HG03135 (cell line): ENCODE results near the gene RGPD8.
"Not testable (repeated sequence)": the region's sequence is repeated elsewhere in the genome, so short reads cannot be mapped to it uniquely, and the experiment has no call there.

Source experiments
- ATAC-seq: cut with Tn5 transposase; IDR thresholded peaks from one replicate; pipeline ENCODE4 v1.9.1; 2021; ENCODE audit warnings: mild to moderate bottlenecking, moderate library complexity; ENCODE audit not compliant: unreplicated experiment

RGPD8 gene

DNA sequence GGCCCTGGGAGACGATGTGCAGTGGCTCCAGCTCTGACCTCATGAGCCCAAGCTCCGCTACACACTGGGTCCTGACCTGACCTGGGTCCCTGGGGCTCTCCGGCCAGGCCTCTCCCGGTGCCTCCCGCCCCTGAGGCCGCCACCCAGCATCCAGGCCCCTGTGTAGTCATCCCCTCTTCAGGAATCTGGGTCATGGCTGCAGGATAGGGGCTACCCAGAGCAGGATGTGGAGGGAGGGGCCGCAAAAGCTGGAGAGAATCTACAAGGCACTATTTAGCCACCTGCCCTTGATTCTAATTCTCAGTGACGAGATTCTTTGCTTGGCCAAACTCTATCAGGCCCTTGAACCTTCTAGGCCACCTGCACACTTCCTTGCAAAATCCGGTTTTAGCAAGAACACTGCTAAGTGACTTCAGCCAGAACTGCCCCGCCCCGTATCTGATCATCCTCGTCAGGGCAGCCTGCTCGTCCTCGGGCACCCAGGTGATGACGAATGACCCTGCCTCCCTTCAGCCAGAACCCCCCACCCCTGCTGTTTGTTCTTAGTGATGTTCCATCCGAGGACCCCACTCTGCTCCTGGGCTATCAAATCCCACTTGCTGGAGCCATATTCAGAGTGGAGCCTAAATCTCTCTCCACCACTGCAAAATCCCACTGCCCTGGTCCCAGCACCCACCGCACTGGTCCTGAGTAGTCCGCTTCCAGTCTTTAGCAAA, 2.4 kb upstream of the RGPD8 start:
- not testable (repeated sequence) for ATAC-seq

DNA sequence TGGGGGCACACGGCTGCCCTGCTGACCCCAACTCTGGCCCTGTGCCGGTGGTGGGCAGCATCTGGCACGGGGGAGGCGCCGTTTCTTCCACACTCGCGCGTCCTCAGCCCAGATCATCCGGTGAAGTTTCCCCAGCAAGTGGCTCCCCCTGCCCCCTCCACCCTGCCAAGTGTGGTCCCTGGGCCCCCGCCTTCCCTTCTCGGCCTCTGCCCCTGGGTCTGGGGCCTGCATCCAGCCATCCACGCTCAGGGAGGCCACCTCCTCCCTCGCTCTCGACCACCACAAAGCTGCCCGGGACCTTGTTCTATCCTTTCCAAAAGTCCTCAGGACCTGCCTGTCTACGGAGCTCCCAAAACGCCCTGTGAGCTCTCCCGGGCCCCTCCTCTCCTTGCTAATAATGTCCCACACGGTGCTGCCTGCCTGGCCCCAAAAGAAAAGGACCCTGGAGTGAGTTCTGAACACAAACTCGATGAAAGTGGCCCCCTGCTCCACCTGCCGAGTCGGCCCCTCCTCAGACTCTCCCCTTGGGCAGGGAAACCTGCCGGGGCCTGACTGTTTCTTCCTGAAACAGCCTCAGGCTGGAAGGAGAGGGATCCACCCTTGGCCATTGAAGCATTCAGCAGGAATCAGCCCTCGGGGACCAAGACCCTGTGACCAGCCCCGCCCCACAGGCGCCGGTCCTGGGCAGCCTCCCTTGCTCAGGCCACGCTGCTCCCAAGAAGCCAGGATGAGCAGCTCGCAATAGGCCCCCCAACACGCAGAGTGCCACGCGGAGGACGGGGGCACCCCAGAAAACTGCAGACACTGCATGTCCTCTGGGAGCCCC, 1.7 kb upstream of the RGPD8 start:
- not testable (repeated sequence) for ATAC-seq

DNA sequence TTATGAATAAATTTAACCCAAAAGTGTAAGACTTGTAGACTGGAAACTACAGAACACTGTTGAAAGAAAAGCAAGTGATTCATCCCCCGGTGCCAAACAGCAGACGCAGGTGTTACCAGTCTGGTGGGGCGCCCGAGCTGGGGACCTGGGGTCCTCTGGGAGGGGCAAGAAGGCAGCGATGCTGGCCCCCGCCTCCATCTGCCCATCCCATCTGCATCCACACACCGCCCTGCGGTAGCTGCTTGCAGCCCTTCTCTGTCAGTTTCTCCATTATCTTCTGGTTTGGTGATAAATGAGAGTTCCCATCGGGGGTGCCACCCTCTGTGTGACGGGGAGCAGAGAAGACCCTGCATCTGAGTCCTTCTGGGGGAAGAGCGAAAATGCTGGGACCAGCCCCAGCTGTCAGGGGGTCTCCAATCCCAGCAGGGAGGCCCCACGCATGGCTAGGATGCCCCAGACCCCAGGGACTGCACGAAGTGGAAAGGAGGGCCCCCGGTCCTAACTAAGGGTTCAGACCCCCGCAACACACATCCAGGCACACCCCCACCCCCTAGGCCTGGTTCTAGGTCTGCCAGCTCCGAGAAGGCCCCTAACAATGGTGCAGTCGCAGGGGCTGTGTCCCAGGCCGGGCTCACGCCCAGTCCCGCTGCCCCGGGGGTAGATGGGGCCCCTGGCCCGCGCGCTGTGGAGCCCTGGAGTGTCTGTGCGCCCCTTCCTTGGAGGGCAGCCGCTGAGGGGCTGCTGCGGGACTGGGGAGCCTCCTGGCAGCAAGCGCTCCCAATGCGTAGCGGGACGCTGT, 686 bp upstream of the RGPD8 start:
- no peak for ATAC-seq

- ATAC-seq, result peak; percentile 41
These were observed 538 bp downstream of the RGPD8 start for GRCh38 chr2:112432735-112433479.

DNA sequence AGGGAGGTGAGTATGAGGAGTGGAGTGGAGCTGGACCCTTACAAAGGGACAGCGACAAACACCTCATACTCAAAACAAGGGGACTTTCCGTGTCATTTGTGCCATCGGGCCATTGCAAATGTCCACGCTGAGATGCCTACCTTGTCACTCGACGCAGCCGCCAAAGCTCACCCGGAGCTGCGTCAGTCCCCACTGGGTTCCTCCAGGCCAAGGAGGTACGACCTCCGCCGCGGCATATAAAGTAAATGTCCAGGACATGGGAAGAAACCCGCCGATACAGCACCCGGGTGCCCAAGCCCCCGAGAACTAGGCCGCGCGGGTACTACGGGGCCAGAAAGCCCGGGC, 1.1 kb downstream of the RGPD8 start:
- ATAC-seq, result not testable (repeated sequence)

- ATAC-seq, result not testable (repeated sequence)
These were observed 1.7 kb downstream of the RGPD8 start for GRCh38 chr2:112431587-112432295.

GRCh38 chr2:112424553-112424952, 8.9 kb downstream of the RGPD8 start:
- not testable (repeated sequence) for ATAC-seq

DNA sequence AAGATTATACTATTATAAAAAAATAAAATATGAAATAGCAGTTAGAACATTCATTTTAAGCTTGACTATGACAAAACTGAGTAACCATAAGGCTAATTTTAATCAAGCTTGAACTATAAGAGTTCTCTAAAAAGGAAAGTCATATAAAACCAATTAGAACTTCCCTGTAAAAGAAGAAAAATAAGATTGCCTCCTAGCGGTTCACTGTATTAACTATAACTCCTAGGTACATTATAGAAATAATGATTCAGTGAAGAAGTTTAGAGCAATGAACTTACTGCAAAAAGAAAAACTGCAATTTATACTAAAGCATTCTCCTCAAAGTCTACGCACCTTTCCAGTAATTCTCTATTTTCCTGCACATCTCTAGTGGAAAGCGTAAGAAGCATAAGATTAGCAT, 16.6 kb downstream of the RGPD8 start:
- ATAC-seq, result not testable (repeated sequence)

DNA sequence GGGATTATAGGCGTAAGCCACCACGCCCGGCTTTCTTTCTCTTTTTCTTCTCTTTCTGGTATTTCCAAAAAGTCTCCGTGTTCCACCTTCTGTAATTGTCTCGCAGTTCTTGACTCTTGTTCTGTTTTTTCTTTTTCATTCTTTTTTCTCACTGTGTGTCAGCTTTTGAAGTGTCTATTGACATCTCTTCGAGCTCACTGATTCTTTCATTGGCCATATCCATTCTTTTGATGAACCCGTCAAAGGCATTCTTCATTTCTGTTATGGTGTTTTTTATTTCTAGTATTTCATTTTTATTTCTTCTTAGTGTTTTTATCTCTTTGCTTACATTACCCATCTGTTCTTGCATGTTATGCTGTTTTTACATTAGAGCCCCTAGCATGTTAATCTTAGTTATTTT, 73.4 kb downstream of the RGPD8 start:
- ATAC-seq, result not testable (repeated sequence)

DNA sequence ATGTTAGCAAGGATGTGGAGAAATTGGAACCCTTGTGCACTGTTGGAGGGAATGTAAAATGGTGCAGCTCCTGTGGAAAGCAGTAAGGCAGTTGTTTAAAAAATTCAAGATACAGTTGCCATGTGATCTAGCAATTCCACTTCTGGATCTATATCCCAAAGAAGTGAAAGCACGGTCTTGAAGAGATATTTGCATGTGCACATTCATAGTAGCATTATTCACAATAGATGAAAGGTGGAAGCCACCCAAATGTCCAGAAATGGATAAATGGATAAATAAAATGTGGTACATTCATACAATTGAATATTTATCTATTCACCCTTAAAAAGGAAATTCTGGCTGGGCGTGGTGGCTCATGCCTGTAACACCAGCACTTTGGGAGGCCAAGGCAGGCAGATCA, 79.1 kb downstream of the RGPD8 start:
- not testable (repeated sequence) for ATAC-seq

GRCh38 chr2:112352809-112353603, 80.4 kb downstream of the RGPD8 start:
- ATAC-seq, result not testable (repeated sequence)

DNA sequence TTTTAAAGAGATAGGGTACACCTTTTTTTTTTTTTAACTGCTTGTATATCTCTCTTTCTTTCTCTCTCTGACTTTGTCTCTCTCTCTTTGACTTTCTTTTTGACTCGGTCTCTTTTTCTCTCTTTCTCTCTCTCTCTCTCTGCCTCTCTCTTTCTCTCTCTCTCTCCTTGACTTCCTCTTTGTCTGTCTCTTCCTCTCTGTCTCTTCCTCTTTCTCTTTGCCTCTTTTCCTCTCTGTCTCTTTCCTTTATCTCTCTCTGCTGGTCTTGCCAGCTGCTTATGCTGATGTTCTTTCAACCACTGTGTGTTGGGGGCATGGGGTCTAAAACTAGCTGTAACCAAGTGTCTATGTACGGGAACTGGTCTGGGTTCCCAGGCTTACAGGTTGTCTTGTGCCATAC, 81.2 kb downstream of the RGPD8 start:
- not testable (repeated sequence) for ATAC-seq

DNA sequence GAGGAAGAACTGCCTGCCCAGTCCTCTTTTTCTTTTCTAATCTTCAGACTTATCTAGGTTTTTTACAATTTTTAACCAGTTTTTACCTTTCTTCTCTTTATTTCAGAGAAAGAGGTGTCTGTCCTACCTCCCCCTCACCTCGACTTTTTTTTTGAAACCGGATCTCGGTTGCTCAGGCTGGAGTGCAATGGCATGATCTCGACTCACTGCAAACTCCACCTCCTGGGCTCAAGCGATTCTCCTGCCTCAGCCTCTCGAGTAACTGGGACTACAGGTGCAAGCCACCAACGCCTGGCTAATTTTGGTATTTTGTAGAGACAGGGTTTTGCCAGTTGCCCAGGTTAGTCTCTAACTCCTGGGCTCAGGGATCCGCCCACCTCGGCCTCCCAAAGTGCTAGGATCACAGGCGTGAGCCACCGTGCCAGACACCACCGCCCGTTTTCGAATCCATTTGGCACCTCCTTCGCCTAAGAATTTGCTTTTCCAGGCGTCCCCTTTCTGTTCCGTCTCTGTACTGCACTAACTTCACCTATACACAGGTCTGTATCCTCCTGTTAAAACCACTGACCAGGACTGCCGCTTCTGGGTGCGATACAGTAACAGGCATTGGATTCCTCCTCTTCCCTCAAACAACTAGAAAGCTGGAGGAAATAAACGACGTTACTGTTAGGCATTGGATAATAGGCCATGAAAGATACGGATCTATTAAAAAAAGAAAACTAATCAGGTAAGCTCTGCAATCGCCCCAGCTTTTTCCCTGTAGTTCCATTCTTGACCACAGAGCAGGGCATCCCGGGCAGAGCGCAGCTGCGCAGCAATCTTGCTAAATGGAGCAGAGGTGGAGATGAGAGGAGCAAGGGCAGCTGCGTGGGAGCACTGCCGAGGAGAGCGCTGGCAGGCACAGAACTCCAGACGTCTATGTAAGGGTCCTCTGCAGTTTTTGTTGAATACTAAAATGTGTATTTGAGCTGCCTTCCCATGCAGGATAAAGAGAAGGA, 88.1 kb downstream of the RGPD8 start:
- no peak for ATAC-seq

- ATAC-seq, result no peak
These were observed 89.4 kb downstream of the RGPD8 start for GRCh38 chr2:112343827-112344585.

- no peak for ATAC-seq
These were observed 91.3 kb downstream of the RGPD8 start for GRCh38 chr2:112342067-112342550.

- no peak for ATAC-seq
These were observed 92.8 kb downstream of the RGPD8 start for GRCh38 chr2:112340475-112341267.
